ENCODE measurements around the gene MAP2K6. TPM values are rescaled to one million over a fixed set of nuclear protein-coding genes. Genes with fewer than 3 reads are reported as not detected.

The MAP2K6 gene
- total RNA-seq, 1 experiment from 2014 or later, result 43.0 TPM

- TF ChIP-seq CTCF (IDR thresholded peaks at IDR 0.05), result no peak
- no peak for TF ChIP-seq ESRRA (CRISPR knock-in tag; IDR thresholded peaks at IDR 0.05; ENCODE audit: borderline replicate concordance)
- TF ChIP-seq USF1 (CRISPR knock-in tag; IDR thresholded peaks at IDR 0.05), result no peak
- no peak for TF ChIP-seq ATF3 (CRISPR knock-in tag; conservative IDR thresholded peaks at IDR 0.05)
- TF ChIP-seq ETV6 (CRISPR knock-in tag; IDR thresholded peaks at IDR 0.05), result no peak
- TF ChIP-seq HMGA2 (CRISPR knock-in tag; IDR thresholded peaks at IDR 0.05), result no peak
- TF ChIP-seq JAZF1 (CRISPR knock-in tag; IDR thresholded peaks at IDR 0.05), result no peak
- no peak for TF ChIP-seq ARID4B (CRISPR knock-in tag; IDR thresholded peaks at IDR 0.05; ENCODE audit: borderline replicate concordance)
- no peak for TF ChIP-seq ZNF232 (CRISPR knock-in tag; IDR thresholded peaks at IDR 0.05)
- TF ChIP-seq ZNF396 (CRISPR knock-in tag; IDR thresholded peaks at IDR 0.05; ENCODE audit: borderline replicate concordance), result no peak
- TF ChIP-seq RELA (CRISPR knock-in tag; IDR thresholded peaks at IDR 0.05; ENCODE audit: borderline replicate concordance), result no peak
- TF ChIP-seq USF2 (CRISPR knock-in tag; IDR thresholded peaks at IDR 0.05), result no peak
Measured at GRCh38 chr17:69516225-69516624, 101.7 kb downstream of the MAP2K6 start (continued).

GRCh38 chr17:69516911-69517310 is 102.4 kb downstream of the MAP2K6 start:
- Mint-ChIP-seq H3K4me3 (no peak overlapping the region), H3K27me3 (ENCODE audit: low read depth) (no peaks in the 10 kb centered on the region)
- no peak for TF ChIP-seq MXD4 (CRISPR knock-in tag; IDR thresholded peaks at IDR 0.05; ENCODE audit: borderline replicate concordance)
- no peak for TF ChIP-seq MAX (CRISPR knock-in tag; IDR thresholded peaks at IDR 0.05)
- no peak for TF ChIP-seq PRRX2 (CRISPR knock-in tag; IDR thresholded peaks at IDR 0.05)
- no peak for TF ChIP-seq ATF6 (CRISPR knock-in tag; IDR thresholded peaks at IDR 0.05)
- no peak for TF ChIP-seq ERG (CRISPR knock-in tag; IDR thresholded peaks at IDR 0.05)
- TF ChIP-seq CBFB (CRISPR knock-in tag; IDR thresholded peaks at IDR 0.05; ENCODE audit: low read depth), result no peak
- TF ChIP-seq KAT7 (CRISPR knock-in tag; IDR thresholded peaks at IDR 0.05; ENCODE audit: borderline replicate concordance), result no peak
- TF ChIP-seq ATF1 (CRISPR knock-in tag; IDR thresholded peaks at IDR 0.05), result no peak
- no peak for TF ChIP-seq NFE2L1 (CRISPR knock-in tag; IDR thresholded peaks at IDR 0.05)
- no peak for TF ChIP-seq ZNF232 (CRISPR knock-in tag; IDR thresholded peaks at IDR 0.05)
- no peak for TF ChIP-seq IRF2 (CRISPR knock-in tag; IDR thresholded peaks at IDR 0.05; ENCODE audit: borderline replicate concordance, low read depth)
- no peak for TF ChIP-seq GRHL2 (CRISPR knock-in tag; IDR thresholded peaks at IDR 0.05; ENCODE audit: insufficient replicate concordance, severe bottlenecking)
- TF ChIP-seq ZNF396 (CRISPR knock-in tag; IDR thresholded peaks at IDR 0.05; ENCODE audit: borderline replicate concordance), result no peak
- TF ChIP-seq ZNF423 (CRISPR knock-in tag; IDR thresholded peaks at IDR 0.05), result no peak
- no peak for TF ChIP-seq FOXP1 (CRISPR knock-in tag; IDR thresholded peaks at IDR 0.05; ENCODE audit: borderline replicate concordance)

More at GRCh38 chr17:69516911-69517310, 102.4 kb downstream of the MAP2K6 start:
- DNase-seq (ENCODE audit: low spot score) (no peak), ATAC-seq (no peak)
- Mint-ChIP-seq H3K36me3 (peaks cover 60% of the 10 kb centered on the region), H3K4me1 (peaks cover 14% of the 10 kb centered on the region), H3K9me3 (peaks cover 23% of the 10 kb centered on the region), H3K27ac (peak overlapping the region; percentile 21; the same call in 1 of the 2 replicates)
- POLR2A ChIA-PET, result no interaction called here
- CTCF ChIA-PET, result interaction anchor here (1.1 to 1.6 kb wide), 2 partner anchors 11 to 158 kb away, joined by 3 to 4 read pairs; no protein-coding TSS in a partner anchor
